NCI-H2171 (cell line): ENCODE data around the gene CCND1.
"Not testable (repeated sequence)": the region's sequence is repeated elsewhere in the genome, so short reads cannot be mapped to it uniquely, and the experiment has no call there.

ENCODE experiments used
- DNase-seq: peaks from one replicate; lab custom pipeline; 2025; lab: John Stamatoyannopoulos, UW

The CCND1 gene

GRCh38 chr11:69666752-69667536, 26.0 kb downstream of the CCND1 start:
- DNase-seq = no peak

- no peak for DNase-seq
These were observed 27.0 kb downstream of the CCND1 start for GRCh38 chr11:69667619-69668604.

GRCh38 chr11:69669486-69669885, 28.5 kb downstream of the CCND1 start:
- DNase-seq = no peak

- DNase-seq = peak; percentile 50
These were observed 29.3 kb downstream of the CCND1 start for GRCh38 chr11:69670158-69670845.

- DNase-seq = no peak
These were observed 30.9 kb downstream of the CCND1 start for GRCh38 chr11:69671734-69672465.

GRCh38 chr11:69674267-69674885, 33.4 kb downstream of the CCND1 start:
- peak; percentile 89 for DNase-seq

GRCh38 chr11:69674886-69675714, 34.1 kb downstream of the CCND1 start, which contains the start of gene LTO1:
TSS of gene LTO1 (minus strand) at chr11:69675353. CDS start at chr11:69675239, 114 bp downstream.
- DNase-seq = peak; percentile 89

- no peak for DNase-seq
These were observed 36.8 kb downstream of the CCND1 start for GRCh38 chr11:69677749-69678148.

- no peak for DNase-seq
These were observed 39.7 kb downstream of the CCND1 start for GRCh38 chr11:69680688-69681087.

GRCh38 chr11:69682221-69682620, 41.3 kb downstream of the CCND1 start:
- DNase-seq = no peak

- DNase-seq = no peak
These were observed 41.8 kb downstream of the CCND1 start for GRCh38 chr11:69682681-69683326.

- DNase-seq = no peak
These were observed 42.9 kb downstream of the CCND1 start for GRCh38 chr11:69683764-69684333.

GRCh38 chr11:69684651-69685050, 43.7 kb downstream of the CCND1 start:
- DNase-seq = no peak

GRCh38 chr11:69685348-69685747, 44.4 kb downstream of the CCND1 start:
- no peak for DNase-seq

GRCh38 chr11:69686452-69686851, 45.5 kb downstream of the CCND1 start:
- DNase-seq = no peak

GRCh38 chr11:69686856-69687255, 45.9 kb downstream of the CCND1 start:
- DNase-seq = no peak

GRCh38 chr11:69687969-69688771, 47.2 kb downstream of the CCND1 start:
- DNase-seq = not testable (repeated sequence)
